Uterus (tissue), 4 donors: ENCODE measurements around the gene GDF10. TPM values are rescaled to one million over a fixed set of nuclear protein-coding genes. Genes with fewer than 3 reads are reported as not detected.

Source experiments
- DNase-seq, 2 donors: peaks; one replicate each; pipeline ENCODE4 v3.0.0-alpha.2; 2019 to 2020
- H3K27ac ChIP-seq, 2 donors: fragments of 200-600 bp; sonication (generic); 1 replicate in 1 of 2; 2 replicates in 1 of 2; pipeline ENCODE4 v1.5.1; 2016 to 2018
- H3K27me3 ChIP-seq, 2 donors: fragments of 200-600 bp; sonication (generic); one replicate each; pipeline ENCODE4 v1.5.1; 2018 to 2019; ENCODE audit warnings: control low read depth in 1 of 2
- H3K36me3 ChIP-seq, 2 donors: fragments of 200-600 bp; sonication (generic); one replicate each; pipeline ENCODE4 v1.5.1; 2019; ENCODE audit warnings: control low read depth in 1 of 2
- H3K4me1 ChIP-seq, 2 donors: fragments of 200-600 bp; sonication (generic); one replicate each; pipeline ENCODE4 v1.5.1; 2018 to 2019; ENCODE audit warnings: control low read depth in 1 of 2
- H3K4me3 ChIP-seq, 2 donors: fragments of 200-600 bp; sonication (generic); 1 replicate in 1 of 2; 2 replicates in 1 of 2; pipeline ENCODE4 v1.5.1; 2018 to 2019; ENCODE audit warnings: mild to moderate bottlenecking in 1 of 2
- H3K9me3 ChIP-seq, 2 donors: fragments of 200-600 bp; sonication (generic); one replicate each; pipeline ENCODE4 v1.5.1; 2019; ENCODE audit warnings: control low read depth in 1 of 2
- CTCF ChIP-seq, 4 experiments: fragments of 200-600 bp in 2 of 4; fragments of 450-650 bp in 2 of 4; sonication (generic) in 2 of 4; IDR thresholded peaks; one replicate each; pipeline ENCODE4 v1.5.1; 2016 to 2019; ENCODE audit warnings: antibody characterized with exemption in 4 of 4, mild to moderate bottlenecking in 2 of 4, moderate library complexity in 1 of 4
- POLR2A ChIP-seq, 2 donors: fragments of 450-650 bp; IDR thresholded peaks; one replicate each; pipeline ENCODE4 v1.6.1; 2016; ENCODE audit warnings: antibody characterized with exemption in 2 of 2, mild to moderate bottlenecking in 1 of 2, moderate library complexity in 1 of 2
- intact Hi-C: fragments of 100-400 bp; cut with DNase I; formaldehyde crosslinking; loops from one replicate; pipeline ENCODE4 v1.15.1; 2023; ENCODE audit warnings: low total_unique reads
- total RNA-seq, 4 donors: library from RNA; depleted of rRNA in 3 of 4; stranded (reverse); fragments of >200 nt in 3 of 4; gene quantifications; one replicate each; pipeline versions ENCODE4 v1.1.0 to v1.2.4, GENCODE V29; 2014 to 2023
- donor health status: DM: yes; HTN: yes; CAD: no.

GDF10 gene
- total RNA-seq, 4 donors from 2014 or later, result 4.6 to 6.4 TPM; not detected in 2

- no peaks in the 10 kb centered on the region for H3K4me1 ChIP-seq
- H3K27ac ChIP-seq, result no peak overlapping the region
- H3K27me3 ChIP-seq, result no peaks in the 10 kb centered on the region
- TF ChIP-seq CTCF (IDR thresholded peaks at IDR 0.05) (no peak), POLR2A (IDR thresholded peaks at IDR 0.05) (no peak)
- no peaks in the 10 kb centered on the region for H3K9me3 ChIP-seq
- no peak overlapping the region for H3K4me3 ChIP-seq
- no peak for DNase-seq
- H3K36me3 ChIP-seq, result no peaks in the 10 kb centered on the region
- intact Hi-C loops, result no loop called here
Observed at GRCh38 chr10:47325303-47326291, 25.6 kb downstream of the GDF10 start.

- Histone ChIP-seq H3K4me3 (no peak overlapping the region), H3K27me3 (no peaks in the 10 kb centered on the region), H3K9me3 (no peaks in the 10 kb centered on the region), H3K27ac (no peak overlapping the region), H3K36me3 (no peaks in the 10 kb centered on the region), H3K4me1 (no peaks in the 10 kb centered on the region)
- intact Hi-C loops, result no loop called here
- DNase-seq, result no peak
- TF ChIP-seq POLR2A (IDR thresholded peaks at IDR 0.05) (no peak), CTCF (IDR thresholded peaks at IDR 0.05) (no peak)
Observed at GRCh38 chr10:47326306-47326926, 26.4 kb downstream of the GDF10 start.

GRCh38 chr10:47326927-47327330, 26.9 kb downstream of the GDF10 start:
- no peaks in the 10 kb centered on the region for H3K27me3 ChIP-seq
- no peak for DNase-seq
- TF ChIP-seq POLR2A (IDR thresholded peaks at IDR 0.05), result no peak
- H3K9me3 ChIP-seq, result no peaks in the 10 kb centered on the region
- no peaks in the 10 kb centered on the region for H3K4me1 ChIP-seq
- H3K36me3 ChIP-seq, result no peaks in the 10 kb centered on the region
- no peak overlapping the region for H3K27ac ChIP-seq
- intact Hi-C loops, result no loop called here
- no peak overlapping the region for H3K4me3 ChIP-seq

- Histone ChIP-seq H3K4me3 (no peak overlapping the region), H3K27ac (no peak overlapping the region), H3K4me1 (no peaks in the 10 kb centered on the region), H3K27me3 (no peaks in the 10 kb centered on the region), H3K36me3 (no peaks in the 10 kb centered on the region), H3K9me3 (no peaks in the 10 kb centered on the region)
- DNase-seq, result no peak
- TF ChIP-seq CTCF (IDR thresholded peaks at IDR 0.05), result no peak
- TF ChIP-seq POLR2A (IDR thresholded peaks at IDR 0.05), result no peak
- intact Hi-C loops, result no loop called here
Observed at GRCh38 chr10:47329855-47330254, 29.9 kb downstream of the GDF10 start.

GRCh38 chr10:47330366-47330765, 30.4 kb downstream of the GDF10 start:
- Histone ChIP-seq H3K27me3 (no peaks in the 10 kb centered on the region), H3K4me3 (no peak overlapping the region), H3K4me1 (no peaks in the 10 kb centered on the region), H3K36me3 (no peaks in the 10 kb centered on the region), H3K27ac (no peak overlapping the region), H3K9me3 (no peaks in the 10 kb centered on the region)
- no peak for DNase-seq
- intact Hi-C loops, result no loop called here
- TF ChIP-seq CTCF (IDR thresholded peaks at IDR 0.05) (no peak), POLR2A (IDR thresholded peaks at IDR 0.05) (no peak)
